CD8-positive, alpha-beta memory T cell (primary cell): ENCODE data around the gene SOX8. TPM values are rescaled to one million over a fixed set of nuclear protein-coding genes. Genes with fewer than 3 reads are reported as not detected.

Experiments
- CTCF ChIA-PET: fragments of 350-600 bp; sonication (Branson Sonifier 250); formaldehyde crosslinking; loops from one replicate; lab custom pipeline; 2021; ENCODE audit warnings: antibody characterized with exemption; lab: Charles Lee
- POLR2A ChIA-PET: fragments of 350-600 bp; sonication (Branson Sonifier 250); formaldehyde crosslinking; loops from one replicate; lab custom pipeline; 2021; ENCODE audit warnings: antibody characterized with exemption; lab: Charles Lee
- DNase-seq, 5 donors: peaks; one replicate each; pipeline versions ENCODE4 v3.0.0 to v3.0.0-alpha.2; 2020 to 2022; ENCODE audit warnings: mixed read lengths in 1 of 5
- H3K27ac ChIP-seq: one replicate; pipeline ENCODE4 v1.7.0; 2013; ENCODE audit warnings: low read depth, mild to moderate bottlenecking, low read length, moderate library complexity
- H3K27me3 ChIP-seq: 2 replicates; pipeline ENCODE4 v1.7.0; 2013; ENCODE audit warnings: low read length, mild to moderate bottlenecking; ENCODE audit not compliant: insufficient read depth, poor library complexity, severe bottlenecking
- H3K36me3 ChIP-seq: 2 replicates; pipeline ENCODE4 v1.7.0; 2013; ENCODE audit warnings: mild to moderate bottlenecking, low read length, moderate library complexity; ENCODE audit not compliant: insufficient read depth
- H3K4me1 ChIP-seq: 2 replicates; pipeline ENCODE4 v1.7.0; 2013; ENCODE audit warnings: mild to moderate bottlenecking, low read length, moderate library complexity; ENCODE audit not compliant: insufficient read depth
- H3K4me3 ChIP-seq: 2 replicates; pipeline ENCODE4 v1.7.0; 2013; ENCODE audit warnings: mild to moderate bottlenecking, low read length
- H3K9me3 ChIP-seq: 2 replicates; pipeline ENCODE4 v1.7.0; 2013; ENCODE audit warnings: mild to moderate bottlenecking, low read length
- H3K27ac Mint-ChIP-seq, 8 donors: one replicate each; pipeline ENCODE4 v1.8.0; 2020 to 2021; ENCODE audit warnings: mixed read lengths in 8 of 8, mild to moderate bottlenecking in 6 of 8, inconsistent platforms in 3 of 8, moderate library complexity in 3 of 8
- H3K27me3 Mint-ChIP-seq, 2 donors: one replicate each; pipeline ENCODE4 v1.8.0; 2020 to 2021; ENCODE audit warnings: mixed read lengths in 2 of 2, mild to moderate bottlenecking in 1 of 2, moderate library complexity in 1 of 2
- H3K36me3 Mint-ChIP-seq, 3 donors: one replicate each; pipeline ENCODE4 v1.8.0; 2020 to 2021; ENCODE audit warnings: mixed read lengths in 3 of 3, inconsistent platforms in 1 of 3, mild to moderate bottlenecking in 1 of 3
- H3K4me1 Mint-ChIP-seq, 3 donors: one replicate each; pipeline ENCODE4 v1.8.0; 2020 to 2021; ENCODE audit warnings: mixed read lengths in 3 of 3, inconsistent platforms in 1 of 3, mild to moderate bottlenecking in 1 of 3
- H3K4me3 Mint-ChIP-seq, 7 donors: one replicate each; pipeline ENCODE4 v1.8.0; 2020 to 2021; ENCODE audit warnings: mixed read lengths in 7 of 7, mild to moderate bottlenecking in 6 of 7, moderate library complexity in 4 of 7, inconsistent platforms in 2 of 7
- H3K9me3 Mint-ChIP-seq, 5 donors: one replicate each; pipeline ENCODE4 v1.8.0; 2020 to 2022; ENCODE audit warnings: mixed read lengths in 5 of 5, mild to moderate bottlenecking in 3 of 5, moderate library complexity in 2 of 5, inconsistent platforms in 1 of 5
- polyA plus RNA-seq: library from polyadenylated mRNA; unstranded; fragments of 300-500 nt; fragmentation: Illumina TruSeq; gene quantifications from one replicate; pipeline ENCODE4 v1.2.3, GENCODE V29; 2021
- total RNA-seq, 2 experiments: library from RNA; stranded (reverse); gene quantifications; one replicate each; pipeline ENCODE4 v1.2.3, GENCODE V29; 2021

Gene SOX8
- total and polyA plus RNA-seq, 3 experiments from 2014 or later: 0.39 to 0.62 (median 0.39) TPM

- no peaks in the 10 kb centered on the region for H3K9me3 Mint-ChIP-seq
- CTCF ChIA-PET: no interaction called here
- H3K4me3 ChIP-seq: no peak overlapping the region
- no peaks in the 10 kb centered on the region for H3K27me3 ChIP-seq
- H3K27ac ChIP-seq: no peak overlapping the region
- H3K27me3 Mint-ChIP-seq: peaks cover 0 to 5% of the 10 kb centered on the region in 2 donors
- POLR2A ChIA-PET: no interaction called here
- H3K4me1 ChIP-seq: peaks cover 4% of the 10 kb centered on the region
- DNase-seq: no peak
- no peaks in the 10 kb centered on the region for H3K9me3 ChIP-seq
- H3K36me3 ChIP-seq: no peaks in the 10 kb centered on the region
- H3K27ac Mint-ChIP-seq: no peak overlapping the region
- H3K36me3 Mint-ChIP-seq: no peaks in the 10 kb centered on the region
- peak overlapping the region in 1 of 7 donors; percentile 7 for H3K4me3 Mint-ChIP-seq
- no peaks in the 10 kb centered on the region for H3K4me1 Mint-ChIP-seq
Observed at GRCh38 chr16:986411-986810, 4.8 kb downstream of the SOX8 start.

- Histone ChIP-seq H3K4me1 (peaks cover 4% of the 10 kb centered on the region), H3K27ac (no peak overlapping the region), H3K36me3 (no peaks in the 10 kb centered on the region), H3K9me3 (no peaks in the 10 kb centered on the region), H3K4me3 (no peak overlapping the region), H3K27me3 (no peaks in the 10 kb centered on the region)
- Mint-ChIP-seq H3K36me3 (no peaks in the 10 kb centered on the region), H3K9me3 (no peaks in the 10 kb centered on the region), H3K4me3 (peak overlapping the region in 1 of 7 donors; percentile 66), H3K27me3 (peaks cover 0 to 5% of the 10 kb centered on the region in 2 donors), H3K4me1 (no peaks in the 10 kb centered on the region), H3K27ac (no peak overlapping the region)
- DNase-seq: no peak
- ChIA-PET POLR2A (no interaction called here), CTCF (no interaction called here)
Observed at GRCh38 chr16:986925-987582, 5.5 kb downstream of the SOX8 start.

GRCh38 chr16:987906-988305, 6.3 kb downstream of the SOX8 start:
- CTCF ChIA-PET: no interaction called here

GRCh38 chr16:988471-989353, 7.1 kb downstream of the SOX8 start:
- Histone ChIP-seq H3K27ac (no peak overlapping the region), H3K4me3 (no peak overlapping the region), H3K9me3 (no peaks in the 10 kb centered on the region), H3K27me3 (no peaks in the 10 kb centered on the region), H3K4me1 (no peaks in the 10 kb centered on the region), H3K36me3 (no peaks in the 10 kb centered on the region)
- no peak overlapping the region for H3K4me3 Mint-ChIP-seq
- no peaks in the 10 kb centered on the region for H3K9me3 Mint-ChIP-seq
- no peak overlapping the region for H3K27ac Mint-ChIP-seq
- no peak for DNase-seq
- ChIA-PET POLR2A (no interaction called here), CTCF (no interaction called here)
- H3K27me3 Mint-ChIP-seq: peaks cover 0 to 2% of the 10 kb centered on the region in 2 donors
- H3K4me1 Mint-ChIP-seq: no peaks in the 10 kb centered on the region
- no peaks in the 10 kb centered on the region for H3K36me3 Mint-ChIP-seq

More at GRCh38 chr16:987906-988305, 6.3 kb downstream of the SOX8 start:
- no peak overlapping the region for H3K27ac ChIP-seq
- no peaks in the 10 kb centered on the region for H3K9me3 ChIP-seq
- H3K27me3 Mint-ChIP-seq: peaks cover 0 to 3% of the 10 kb centered on the region in 2 donors
- no peak overlapping the region for H3K4me3 ChIP-seq
- no peak for DNase-seq
- H3K4me1 Mint-ChIP-seq: no peaks in the 10 kb centered on the region
- H3K4me1 ChIP-seq: no peaks in the 10 kb centered on the region
- H3K36me3 Mint-ChIP-seq: no peaks in the 10 kb centered on the region
- no peaks in the 10 kb centered on the region for H3K27me3 ChIP-seq
- POLR2A ChIA-PET: no interaction called here
- H3K36me3 ChIP-seq: no peaks in the 10 kb centered on the region
- H3K4me3 Mint-ChIP-seq: no peak overlapping the region
- H3K9me3 Mint-ChIP-seq: no peaks in the 10 kb centered on the region
- H3K27ac Mint-ChIP-seq: no peak overlapping the region

GRCh38 chr16:989354-989814, 7.8 kb downstream of the SOX8 start:
- Mint-ChIP-seq H3K9me3 (no peaks in the 10 kb centered on the region), H3K4me1 (no peaks in the 10 kb centered on the region), H3K27me3 (peaks cover 0 to 2% of the 10 kb centered on the region in 2 donors), H3K27ac (no peak overlapping the region), H3K36me3 (no peaks in the 10 kb centered on the region), H3K4me3 (no peak overlapping the region)
- H3K27ac ChIP-seq: no peak overlapping the region
- ChIA-PET CTCF (no interaction called here), POLR2A (no interaction called here)
- H3K4me3 ChIP-seq: no peak overlapping the region
- no peaks in the 10 kb centered on the region for H3K36me3 ChIP-seq
- DNase-seq: no peak
- no peaks in the 10 kb centered on the region for H3K27me3 ChIP-seq
- no peaks in the 10 kb centered on the region for H3K4me1 ChIP-seq
- no peaks in the 10 kb centered on the region for H3K9me3 ChIP-seq

GRCh38 chr16:990516-991291, 9.1 kb downstream of the SOX8 start:
- Mint-ChIP-seq H3K36me3 (peaks cover 0 to 2% (median 0%) of the 10 kb centered on the region in 3 donors), H3K4me3 (no peak overlapping the region), H3K4me1 (peaks cover 3 to 12% (median 6%) of the 10 kb centered on the region in 3 donors), H3K27ac (no peak overlapping the region), H3K27me3 (peaks cover 0 to 2% of the 10 kb centered on the region in 2 donors), H3K9me3 (no peaks in the 10 kb centered on the region)
- Histone ChIP-seq H3K9me3 (no peaks in the 10 kb centered on the region), H3K4me1 (peaks cover 3% of the 10 kb centered on the region), H3K4me3 (no peak overlapping the region), H3K27me3 (no peaks in the 10 kb centered on the region), H3K36me3 (no peaks in the 10 kb centered on the region), H3K27ac (no peak overlapping the region)
- no peak for DNase-seq
- ChIA-PET POLR2A (no interaction called here), CTCF (no interaction called here)

GRCh38 chr16:991345-991744, 9.8 kb downstream of the SOX8 start:
- H3K4me1 Mint-ChIP-seq: peaks cover 7 to 18% (median 13%) of the 10 kb centered on the region in 3 donors
- H3K4me3 ChIP-seq: no peak overlapping the region
- peaks cover 9% of the 10 kb centered on the region for H3K4me1 ChIP-seq
- H3K36me3 ChIP-seq: no peaks in the 10 kb centered on the region
- CTCF ChIA-PET: no interaction called here
- H3K36me3 Mint-ChIP-seq: peaks cover 0 to 2% (median 0%) of the 10 kb centered on the region in 3 donors
- H3K27ac Mint-ChIP-seq: no peak overlapping the region
- no peak for DNase-seq
- H3K9me3 ChIP-seq: no peaks in the 10 kb centered on the region
- H3K4me3 Mint-ChIP-seq: no peak overlapping the region
- H3K27me3 ChIP-seq: no peaks in the 10 kb centered on the region
- no peak overlapping the region for H3K27ac ChIP-seq
- peaks cover 0 to 2% of the 10 kb centered on the region in 2 donors for H3K27me3 Mint-ChIP-seq
- POLR2A ChIA-PET: no interaction called here
- no peaks in the 10 kb centered on the region for H3K9me3 Mint-ChIP-seq
